OCI-LY1 (cell line): Measurements from ENCODE around the gene PAX2.

Source experiments
- EZH2 ChIP-seq: fragments of 200-600 bp; sonication (generic), shearing (Covaris generic); IDR thresholded peaks from 2 replicates; pipeline ENCODE4 v1.8.0; 2017; ENCODE audit warnings: borderline replicate concordance, mixed run types, mild to moderate bottlenecking, antibody characterized with exemption, low read length, moderate library complexity, mixed read lengths
- TF ChIP-seq, protein P1 (sequence below): fragments of 200-600 bp; sonication (generic), shearing (Covaris generic); IDR thresholded peaks from 2 replicates; pipeline ENCODE4 v1.5.1; 2017; ENCODE audit warnings: mild to moderate bottlenecking, antibody characterized with exemption, low read length, moderate library complexity, mixed read lengths

- TF ChIP-seq, protein P1, sequence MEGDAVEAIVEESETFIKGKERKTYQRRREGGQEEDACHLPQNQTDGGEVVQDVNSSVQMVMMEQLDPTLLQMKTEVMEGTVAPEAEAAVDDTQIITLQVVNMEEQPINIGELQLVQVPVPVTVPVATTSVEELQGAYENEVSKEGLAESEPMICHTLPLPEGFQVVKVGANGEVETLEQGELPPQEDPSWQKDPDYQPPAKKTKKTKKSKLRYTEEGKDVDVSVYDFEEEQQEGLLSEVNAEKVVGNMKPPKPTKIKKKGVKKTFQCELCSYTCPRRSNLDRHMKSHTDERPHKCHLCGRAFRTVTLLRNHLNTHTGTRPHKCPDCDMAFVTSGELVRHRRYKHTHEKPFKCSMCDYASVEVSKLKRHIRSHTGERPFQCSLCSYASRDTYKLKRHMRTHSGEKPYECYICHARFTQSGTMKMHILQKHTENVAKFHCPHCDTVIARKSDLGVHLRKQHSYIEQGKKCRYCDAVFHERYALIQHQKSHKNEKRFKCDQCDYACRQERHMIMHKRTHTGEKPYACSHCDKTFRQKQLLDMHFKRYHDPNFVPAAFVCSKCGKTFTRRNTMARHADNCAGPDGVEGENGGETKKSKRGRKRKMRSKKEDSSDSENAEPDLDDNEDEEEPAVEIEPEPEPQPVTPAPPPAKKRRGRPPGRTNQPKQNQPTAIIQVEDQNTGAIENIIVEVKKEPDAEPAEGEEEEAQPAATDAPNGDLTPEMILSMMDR, result no peak
- no peak for TF ChIP-seq EZH2
These were observed 74.0 kb downstream of the PAX2 start for GRCh38 chr10:100819424-100819823.
